Midbrain (tissue), 1 donor: ENCODE measurements around the gene SAMSN1.

Experiments
- DNase-seq: peaks from one replicate; lab custom pipeline; 2025; lab: John Stamatoyannopoulos, UW

Gene SAMSN1

GRCh38 chr21:14545906-14546480 is at the start of gene SAMSN1:
TSS of gene SAMSN1 (minus strand) at chr21:14546315. CDS start at chr21:14546261, 54 bp downstream.
- peak; percentile 20 for DNase-seq

DNA sequence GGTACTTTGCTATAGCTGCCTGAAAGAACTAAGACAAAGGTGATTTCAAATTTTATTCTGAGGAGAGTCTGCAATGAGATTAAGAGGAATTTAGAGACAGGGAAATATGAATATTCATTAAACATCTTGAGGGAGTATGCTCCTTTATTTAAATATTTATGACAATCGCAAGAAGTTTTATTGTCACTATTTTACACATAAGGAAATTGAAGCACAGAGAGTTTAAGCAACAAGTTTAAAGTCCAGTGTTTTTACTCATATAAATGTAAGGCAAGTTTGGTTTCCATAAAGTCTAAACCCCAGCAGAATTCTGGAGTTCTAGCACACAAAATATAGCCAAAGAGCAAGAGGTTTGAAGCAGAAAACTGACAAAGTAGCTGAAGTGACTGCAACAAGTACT is 49.3 kb upstream of the SAMSN1 start:
- DNase-seq, result no peak

GRCh38 chr21:14594967-14595366 is 48.9 kb upstream of the SAMSN1 start:
- no peak for DNase-seq

DNA sequence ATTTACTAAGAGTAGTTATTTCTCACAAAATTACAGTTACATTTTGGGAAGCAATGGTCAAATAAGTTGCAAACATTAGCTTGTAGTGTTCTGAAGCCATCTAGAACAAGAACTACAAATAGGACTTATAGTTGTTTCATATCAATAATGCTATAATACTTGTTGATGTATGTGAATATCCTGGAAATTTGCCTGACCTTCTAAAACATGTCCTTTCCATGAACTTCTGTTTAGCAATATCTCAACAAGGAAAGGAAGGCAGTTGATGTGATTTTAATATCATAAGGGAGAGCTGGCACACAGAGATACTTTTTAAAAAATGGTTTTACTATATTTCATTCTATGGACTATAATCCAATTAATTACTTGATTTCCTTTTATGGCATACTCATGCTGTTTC is 47.1 kb upstream of the SAMSN1 start:
- DNase-seq, result no peak

GRCh38 chr21:14592296-14593000 is 46.3 kb upstream of the SAMSN1 start:
- no peak for DNase-seq

GRCh38 chr21:14591882-14592281 is 45.8 kb upstream of the SAMSN1 start:
- peak; percentile 10 for DNase-seq

- no peak for DNase-seq
These were observed 45.3 kb upstream of the SAMSN1 start for GRCh38 chr21:14591377-14591776.

- DNase-seq, result no peak
These were observed 43.9 kb upstream of the SAMSN1 start for GRCh38 chr21:14589855-14590563.

DNA sequence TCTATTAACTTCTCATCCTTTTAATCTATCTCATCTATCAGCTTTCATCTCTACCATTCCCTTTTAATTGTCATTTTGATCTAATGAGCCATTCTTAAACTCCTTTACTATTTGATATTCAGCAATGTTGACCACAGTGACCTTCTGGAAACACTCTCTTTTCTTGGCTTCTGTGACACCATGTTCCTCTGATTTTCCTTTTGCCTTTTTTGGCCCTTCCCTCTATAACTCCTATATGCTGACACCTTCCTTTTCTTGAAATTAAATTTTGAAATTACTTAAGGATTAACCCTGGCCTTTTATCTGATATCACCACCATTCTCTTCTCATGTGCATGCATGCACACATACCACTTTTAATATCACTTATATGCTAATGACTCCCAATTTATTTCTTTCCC is 41.2 kb upstream of the SAMSN1 start:
- no peak for DNase-seq

GRCh38 chr21:14585122-14585521 is 39.0 kb upstream of the SAMSN1 start:
- no peak for DNase-seq

- no peak for DNase-seq
These were observed 38.4 kb upstream of the SAMSN1 start for GRCh38 chr21:14584357-14585095.

DNA sequence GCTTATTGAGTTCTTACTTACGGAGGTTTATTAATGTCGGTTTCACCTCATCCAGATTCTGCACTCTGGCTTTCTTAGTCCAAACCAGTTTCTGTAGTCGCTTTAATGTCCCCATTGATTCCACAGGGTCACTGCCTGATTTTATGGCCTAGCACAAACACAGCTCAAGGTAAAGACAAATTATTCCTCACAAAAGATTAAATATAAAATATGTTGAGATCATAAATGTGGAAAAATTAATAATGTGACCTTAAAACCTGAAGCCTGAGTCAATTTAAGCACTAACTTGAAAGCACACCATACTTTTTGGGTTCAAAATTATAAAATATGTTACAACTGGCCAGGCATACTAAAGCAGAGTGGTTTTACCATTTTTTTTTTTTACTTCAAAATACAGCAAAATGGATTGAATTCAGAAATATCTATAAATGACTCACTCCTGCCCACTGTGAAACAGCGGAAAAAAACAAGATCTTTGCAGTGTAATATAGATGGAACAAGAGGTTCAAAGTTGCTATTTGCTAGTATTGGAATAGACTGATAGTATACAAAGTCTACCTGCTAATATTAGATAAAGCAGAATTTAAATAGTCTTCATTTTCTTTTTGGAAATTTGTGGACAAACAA is 37.6 kb upstream of the SAMSN1 start:
- no peak for DNase-seq

DNA sequence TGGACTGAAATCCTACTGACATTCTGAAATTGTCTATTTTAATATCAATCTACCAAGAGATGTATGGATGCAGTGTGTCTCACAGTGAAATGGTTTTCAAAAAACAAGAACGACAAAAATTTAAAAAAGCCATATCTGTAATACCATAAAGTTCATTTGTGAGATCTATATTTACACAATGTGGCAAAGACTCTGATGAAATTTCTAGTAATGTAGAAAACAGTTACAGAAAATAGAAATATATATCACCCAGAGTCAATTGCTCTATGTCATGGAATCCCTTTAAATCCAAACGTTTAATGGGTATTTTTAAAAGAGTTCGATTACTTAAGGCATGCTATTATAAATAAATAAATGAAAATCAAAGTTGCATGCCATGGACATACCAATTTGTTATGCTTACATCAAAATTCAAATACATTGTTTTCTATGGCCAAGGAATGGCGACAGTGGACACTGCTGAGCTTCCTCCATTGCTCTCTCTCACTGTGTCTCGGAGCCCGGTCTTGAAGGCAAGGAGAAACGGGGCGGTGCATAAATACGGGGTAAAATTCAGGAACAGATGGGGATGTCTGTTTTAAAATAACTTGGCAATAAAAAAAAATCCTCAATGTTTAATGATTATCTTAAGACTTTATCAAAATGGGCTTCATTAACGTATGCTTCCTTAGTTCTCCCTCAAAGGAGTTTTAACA is 37.0 kb upstream of the SAMSN1 start:
- DNase-seq, result no peak

DNA sequence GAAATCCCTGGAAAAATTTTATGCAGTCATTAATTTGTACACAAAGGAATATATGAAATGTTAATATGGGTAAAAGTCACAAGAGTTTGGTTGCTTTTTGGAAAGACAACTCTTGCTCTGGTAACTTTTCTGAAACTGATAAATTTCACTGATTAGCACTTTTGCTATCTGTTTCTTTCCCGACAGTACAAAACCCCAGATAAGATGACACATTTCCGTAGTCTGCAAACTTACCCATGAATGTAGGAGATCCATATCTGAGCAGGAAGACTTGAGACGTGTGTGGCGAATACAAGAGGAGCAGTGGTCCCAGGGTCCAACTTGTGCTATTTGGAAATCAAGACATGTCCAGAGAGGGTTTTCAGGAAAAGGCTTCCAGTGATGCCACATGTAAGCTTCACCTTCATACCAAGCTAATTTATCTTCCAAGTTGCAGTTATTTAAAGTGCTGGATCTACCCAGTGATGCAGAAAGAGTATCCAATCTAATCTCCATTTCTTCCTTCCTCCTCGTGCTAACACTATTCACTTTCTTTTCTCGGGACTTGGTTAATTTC is 35.9 kb upstream of the SAMSN1 start:
- no peak for DNase-seq

DNA sequence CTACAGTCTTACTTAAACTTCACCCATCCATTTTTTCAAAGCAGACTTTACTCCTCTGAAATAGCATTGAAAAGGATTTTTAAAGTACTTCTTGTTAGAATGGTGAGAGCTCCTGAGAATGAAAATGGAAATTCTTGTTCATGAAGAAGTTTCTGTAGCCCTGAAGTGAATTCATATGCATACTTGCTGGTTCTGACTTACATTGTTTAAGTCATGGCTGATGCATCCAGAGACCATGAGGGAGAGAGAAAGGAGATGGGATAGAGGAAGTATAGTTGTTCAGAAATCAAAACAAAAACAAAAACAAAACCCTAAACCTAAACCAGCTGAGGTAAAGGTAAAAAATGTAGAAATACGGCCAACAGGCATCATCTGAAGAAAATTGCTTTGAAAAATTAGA is 27.1 kb upstream of the SAMSN1 start:
- no peak for DNase-seq

DNA sequence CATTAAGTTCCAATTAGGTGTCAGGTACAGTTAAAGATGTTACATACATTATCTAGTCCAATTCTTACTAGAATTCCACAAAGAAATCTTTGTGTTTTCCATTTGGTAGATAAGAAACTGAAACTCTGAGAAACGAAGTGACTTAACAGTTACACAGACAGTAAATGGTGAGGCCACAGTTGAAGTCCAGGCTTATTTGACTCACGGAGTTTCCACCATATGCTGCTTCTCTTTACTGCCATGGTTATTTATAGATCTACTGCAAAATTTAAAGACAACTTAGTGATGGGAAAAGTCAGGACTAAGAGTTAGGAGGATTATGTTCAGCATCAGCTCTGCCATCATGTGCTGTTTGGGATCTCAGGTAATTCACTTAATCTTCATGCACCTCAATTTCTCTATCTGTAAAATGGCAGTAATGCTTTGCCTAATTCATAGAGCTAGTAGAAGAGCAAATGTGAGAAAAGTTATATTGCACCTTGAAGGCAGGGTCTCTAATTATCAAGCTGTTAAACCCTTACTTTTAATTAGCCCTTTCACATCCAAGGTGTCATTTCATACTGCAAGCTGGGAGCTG is 26.2 kb upstream of the SAMSN1 start:
- DNase-seq, result no peak

GRCh38 chr21:14569868-14570267 is 23.8 kb upstream of the SAMSN1 start:
- no peak for DNase-seq

GRCh38 chr21:14569026-14569621 is 23.0 kb upstream of the SAMSN1 start:
- DNase-seq, result no peak

GRCh38 chr21:14567331-14568279 is 21.5 kb upstream of the SAMSN1 start:
- no peak for DNase-seq
